Stimulated activated CD8-positive, alpha-beta memory T cell treated with anti-CD3 and anti-CD28 coated beads, Interleukin-7, amount 100 ng/mL, for 1 hour (primary cell): Measurements from ENCODE around the gene ANKRD6.

Experiments
- DNase-seq, 2 donors: peaks; one replicate each; pipeline ENCODE4 v3.0.0-alpha.2; 2020; ENCODE audit warnings: low read depth in 2 of 2

The ANKRD6 gene

GRCh38 chr6:89655122-89655521 is 222.2 kb downstream of the ANKRD6 start:
- no peak for DNase-seq

GRCh38 chr6:89657445-89658158 is 224.7 kb downstream of the ANKRD6 start:
- DNase-seq, result no peak

GRCh38 chr6:89660981-89661380 is 228.0 kb downstream of the ANKRD6 start:
- no peak for DNase-seq

- no peak for DNase-seq
Measured at GRCh38 chr6:89661559-89661958, 228.6 kb downstream of the ANKRD6 start.

- DNase-seq, result no peak
Measured at GRCh38 chr6:89662659-89663223, 229.8 kb downstream of the ANKRD6 start.

GRCh38 chr6:89667872-89668556 is 235.1 kb downstream of the ANKRD6 start:
- no peak for DNase-seq

- DNase-seq, result no peak
Measured at GRCh38 chr6:89669002-89669401, 236.1 kb downstream of the ANKRD6 start.

GRCh38 chr6:89670935-89671565 is 238.1 kb downstream of the ANKRD6 start:
- DNase-seq, result no peak

GRCh38 chr6:89675949-89676748 is 243.2 kb downstream of the ANKRD6 start:
- no peak for DNase-seq

GRCh38 chr6:89678531-89678930 is 245.6 kb downstream of the ANKRD6 start:
- DNase-seq, result no peak

- no peak for DNase-seq
Measured at GRCh38 chr6:89679215-89680120, 246.5 kb downstream of the ANKRD6 start.

- DNase-seq, result no peak
Measured at GRCh38 chr6:89680150-89680549, 247.2 kb downstream of the ANKRD6 start.

GRCh38 chr6:89680551-89680950 is 247.6 kb downstream of the ANKRD6 start:
- no peak for DNase-seq

- no peak for DNase-seq
Measured at GRCh38 chr6:89681983-89682564, 249.1 kb downstream of the ANKRD6 start.

- DNase-seq, result no peak
Measured at GRCh38 chr6:89682991-89683390, 250.0 kb downstream of the ANKRD6 start.
